ENCODE measurements around the gene TMEM74B.

Gene TMEM74B

DNA sequence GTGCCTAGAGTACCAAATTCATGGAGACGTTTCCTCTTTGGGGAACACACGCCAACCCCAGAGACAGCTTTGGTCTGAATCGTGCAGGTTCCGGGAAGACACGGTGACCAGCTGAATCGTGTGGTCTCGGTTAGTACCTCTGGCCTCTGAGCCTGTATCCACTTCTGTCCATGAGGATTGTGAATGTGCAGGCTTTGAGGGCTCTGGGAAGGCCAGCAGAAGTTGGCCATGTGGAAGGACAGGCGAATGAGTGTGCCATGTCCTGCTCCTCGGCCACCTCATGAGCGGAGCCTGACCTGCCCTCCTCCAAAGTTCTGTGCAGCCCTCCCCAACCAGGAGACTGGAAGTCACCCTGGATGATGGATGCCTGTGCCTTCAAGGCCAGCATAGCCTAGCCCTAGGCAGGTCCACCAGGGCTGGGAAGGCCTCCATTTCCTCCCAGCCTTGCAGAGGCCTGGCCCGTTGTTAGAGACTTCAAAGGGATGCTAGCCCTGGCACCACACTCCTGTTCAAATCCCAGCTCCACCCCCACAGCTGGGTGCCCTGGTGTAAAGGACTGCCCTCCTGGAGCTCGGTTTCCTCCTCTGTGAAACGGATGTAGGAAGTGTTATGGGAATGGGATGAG, 1.7 kb upstream of the TMEM74B start:
- DNase-seq (ENCODE audit: extremely low read depth, insufficient read length) = no peak
- Histone ChIP-seq H3K27me3 (replicated peaks; ENCODE audit: control insufficient read depth, insufficient read depth, low read length) (peaks cover 4% of the 10 kb centered on the region; the same call in 1 of the 2 replicates), H3K4me3 (replicated peaks; ENCODE audit: low read depth, low read length) (no peak overlapping the region), H3K36me3 (ENCODE audit: control insufficient read depth, insufficient read depth, low read length) (no peaks in the 10 kb centered on the region)
- no peak for TF ChIP-seq CTCF (IDR thresholded peaks at IDR 0.05; ENCODE audit: insufficient read depth, low read length, poor library complexity, severe bottlenecking)

- Histone ChIP-seq H3K4me3 (replicated peaks; ENCODE audit: low read depth, low read length) (peak overlapping the region; percentile 42), H3K36me3 (ENCODE audit: control insufficient read depth, insufficient read depth, low read length) (no peaks in the 10 kb centered on the region), H3K27me3 (replicated peaks; ENCODE audit: control insufficient read depth, insufficient read depth, low read length) (peaks cover 4% of the 10 kb centered on the region; the same call in 1 of the 2 replicates)
- peak; percentile 73 for TF ChIP-seq CTCF (IDR thresholded peaks at IDR 0.05; ENCODE audit: insufficient read depth, low read length, poor library complexity, severe bottlenecking)
- DNase-seq (ENCODE audit: extremely low read depth, insufficient read length) = no peak
Observed at GRCh38 chr20:1185790-1186334, 1.1 kb upstream of the TMEM74B start.

DNA sequence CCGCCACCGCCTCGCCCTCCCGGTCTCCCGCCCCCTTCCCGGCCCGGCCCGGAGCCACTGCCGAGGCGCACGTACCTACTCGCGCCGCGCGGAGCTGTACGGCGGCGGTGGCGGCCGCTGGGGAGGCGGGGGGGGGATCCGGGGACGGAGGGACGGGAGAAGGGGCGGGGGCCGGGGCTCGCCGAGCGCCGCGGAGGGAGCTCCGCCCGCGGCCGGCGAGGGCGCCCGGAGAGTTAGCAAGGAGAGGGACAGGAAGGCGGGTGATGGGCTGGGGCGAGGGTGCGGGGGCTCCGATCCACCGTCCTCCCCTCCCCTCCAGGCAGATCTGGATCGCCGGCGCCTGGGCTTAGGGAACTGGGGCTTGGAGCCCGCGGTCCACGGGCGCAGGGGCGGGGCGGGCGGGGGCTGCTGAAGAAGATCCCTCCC, 548 bp upstream of the TMEM74B start:
- Histone ChIP-seq H3K36me3 (ENCODE audit: control insufficient read depth, insufficient read depth, low read length) (no peaks in the 10 kb centered on the region), H3K27me3 (replicated peaks; ENCODE audit: control insufficient read depth, insufficient read depth, low read length) (peaks cover 4% of the 10 kb centered on the region; the same call in 1 of the 2 replicates), H3K4me3 (replicated peaks; ENCODE audit: low read depth, low read length) (peak overlapping the region; percentile 42)
- no peak for TF ChIP-seq CTCF (IDR thresholded peaks at IDR 0.05; ENCODE audit: insufficient read depth, low read length, poor library complexity, severe bottlenecking)
- DNase-seq (ENCODE audit: extremely low read depth, insufficient read length) = no peak

- no peak for DNase-seq (ENCODE audit: extremely low read depth, insufficient read length)
- H3K4me3 ChIP-seq (replicated peaks; ENCODE audit: low read depth, low read length) = no peak overlapping the region
- no peak for TF ChIP-seq CTCF (IDR thresholded peaks at IDR 0.05; ENCODE audit: insufficient read depth, low read length, poor library complexity, severe bottlenecking)
- no peaks in the 10 kb centered on the region for H3K36me3 ChIP-seq (ENCODE audit: control insufficient read depth, insufficient read depth, low read length)
- peaks cover 4% of the 10 kb centered on the region; the same call in 1 of the 2 replicates for H3K27me3 ChIP-seq (replicated peaks; ENCODE audit: control insufficient read depth, insufficient read depth, low read length)
Observed at GRCh38 chr20:1184260-1184637, 532 bp downstream of the TMEM74B start.

GRCh38 chr20:1183153-1183552, 1.6 kb downstream of the TMEM74B start:
- no peak for TF ChIP-seq CTCF (IDR thresholded peaks at IDR 0.05; ENCODE audit: insufficient read depth, low read length, poor library complexity, severe bottlenecking)
- DNase-seq (ENCODE audit: extremely low read depth, insufficient read length) = no peak
- Histone ChIP-seq H3K4me3 (replicated peaks; ENCODE audit: low read depth, low read length) (no peak overlapping the region), H3K36me3 (ENCODE audit: control insufficient read depth, insufficient read depth, low read length) (no peaks in the 10 kb centered on the region), H3K27me3 (replicated peaks; ENCODE audit: control insufficient read depth, insufficient read depth, low read length) (peaks cover 4% of the 10 kb centered on the region; the same call in 1 of the 2 replicates)

Data from GM06990 (cell line).